WTC11 (cell line): ENCODE measurements around the gene DNAH14. TPM values are rescaled to one million over a fixed set of nuclear protein-coding genes. Genes with fewer than 3 reads are reported as not detected.

Experiments
- ATAC-seq: fragments of 200-7000 bp; cut with Tn5 transposase; 2 replicates; pipeline ENCODE4 v1.10.0; 2021; ENCODE audit warnings: mild to moderate bottlenecking, moderate library complexity
- CTCF ChIA-PET: fragments of 300-600 bp; sonication (Branson Sonifier 250); formaldehyde crosslinking; loops from one replicate; lab custom pipeline; 2021; ENCODE audit warnings: antibody characterized with exemption; lab: Charles Lee
- POLR2A ChIA-PET: fragments of 350-600 bp; sonication (Branson Sonifier 250); formaldehyde crosslinking; loops from one replicate; lab custom pipeline; 2021; ENCODE audit warnings: antibody characterized with exemption; lab: Charles Lee
- DNase-seq: peaks from one replicate; pipeline ENCODE4 v3.0.0; 2021; ENCODE audit warnings: low spot score
- H3K27ac Mint-ChIP-seq: 2 replicates; pipeline ENCODE4 v1.8.0; 2021; ENCODE audit warnings: mixed read lengths
- H3K27me3 Mint-ChIP-seq: 2 replicates; pipeline ENCODE4 v1.8.0; 2021; ENCODE audit warnings: low read depth, mild to moderate bottlenecking, moderate library complexity, mixed read lengths
- H3K36me3 Mint-ChIP-seq: 2 replicates; pipeline ENCODE4 v1.8.0; 2021; ENCODE audit warnings: mixed read lengths
- H3K4me1 Mint-ChIP-seq: 2 replicates; pipeline ENCODE4 v1.8.0; 2022; ENCODE audit warnings: mixed read lengths
- H3K4me3 Mint-ChIP-seq: 2 replicates; pipeline ENCODE4 v1.8.0; 2021; ENCODE audit warnings: mild to moderate bottlenecking, moderate library complexity, mixed read lengths
- H3K9me3 Mint-ChIP-seq: 2 replicates; pipeline ENCODE4 v1.8.0; 2021; ENCODE audit warnings: mixed read lengths
- ARID4B ChIP-seq: sonication (generic); formaldehyde crosslinking; IDR thresholded peaks from 2 replicates; pipeline ENCODE4 v1.8.0; 2023; ENCODE audit warnings: missing genetic modification reagents, mild to moderate bottlenecking, borderline replicate concordance
- E2F4 ChIP-seq: sonication (generic); formaldehyde crosslinking; IDR thresholded peaks from 2 replicates; pipeline ENCODE4 v1.8.1; 2022; ENCODE audit warnings: low read depth, mild to moderate bottlenecking, moderate library complexity, missing genetic modification reagents, borderline replicate concordance
- ERG ChIP-seq: fragments of 250-450 bp; sonication (Bioruptor Pico); IDR thresholded peaks from 2 replicates; pipeline ENCODE4 v1.8.0; 2021; ENCODE audit warnings: mild to moderate bottlenecking
- ETV6 ChIP-seq: sonication (generic); formaldehyde crosslinking; IDR thresholded peaks from 2 replicates; pipeline ENCODE4 v1.8.1; 2022; ENCODE audit warnings: mild to moderate bottlenecking, missing genetic modification reagents
- FOXP1 ChIP-seq: sonication (generic); formaldehyde crosslinking; IDR thresholded peaks from 2 replicates; pipeline ENCODE4 v1.8.0; 2022; ENCODE audit warnings: missing genetic modification reagents, mild to moderate bottlenecking, moderate library complexity, borderline replicate concordance
- GABPB1 ChIP-seq: sonication (generic); formaldehyde crosslinking; IDR thresholded peaks from 2 replicates; pipeline ENCODE4 v1.8.1; 2023; ENCODE audit warnings: mild to moderate bottlenecking, missing genetic modification reagents
- KAT7 ChIP-seq: sonication (generic); formaldehyde crosslinking; IDR thresholded peaks from 2 replicates; pipeline ENCODE4 v1.8.1; 2023; ENCODE audit warnings: missing genetic modification reagents, mild to moderate bottlenecking, borderline replicate concordance
- PRDM15 ChIP-seq: sonication (generic); formaldehyde crosslinking; IDR thresholded peaks from 2 replicates; pipeline ENCODE4 v1.8.0; 2022; ENCODE audit warnings: missing genetic modification reagents
- PREB ChIP-seq: sonication (generic); formaldehyde crosslinking; IDR thresholded peaks from 2 replicates; pipeline ENCODE4 v1.8.1; 2022; ENCODE audit warnings: mild to moderate bottlenecking, missing genetic modification reagents, moderate library complexity, borderline replicate concordance
- USF1 ChIP-seq: sonication (generic); formaldehyde crosslinking; IDR thresholded peaks from 2 replicates; pipeline ENCODE4 v1.8.0; 2022; ENCODE audit warnings: mild to moderate bottlenecking, missing genetic modification reagents
- ZMAT4 ChIP-seq: fragments of 250-450 bp; sonication (Bioruptor Pico); IDR thresholded peaks from 2 replicates; pipeline ENCODE4 v1.9.0; 2021; ENCODE audit warnings: mild to moderate bottlenecking
- ZNF423 ChIP-seq: fragments of 250-450 bp; sonication (Bioruptor Pico); IDR thresholded peaks from 2 replicates; pipeline ENCODE4 v2.1.2; 2022; ENCODE audit warnings: mild to moderate bottlenecking, moderate library complexity
- ZNF512 ChIP-seq: sonication (generic); formaldehyde crosslinking; IDR thresholded peaks from 2 replicates; pipeline ENCODE4 v1.8.1; 2022; ENCODE audit warnings: missing genetic modification reagents, borderline replicate concordance
- total RNA-seq: library from RNA; stranded (reverse); gene quantifications from 3 replicates; pipeline ENCODE4 v1.2.3, GENCODE V29; 2021

The DNAH14 gene
- total RNA-seq, 1 experiment from 2014 or later = 34.1 TPM

- ChIA-PET POLR2A (no interaction called here), CTCF (no interaction called here)
- no peak overlapping the region for H3K4me3 Mint-ChIP-seq
- DNase-seq (no peak), ATAC-seq (no peak)
- TF ChIP-seq E2F4 (CRISPR knock-in tag) = no peak
- TF ChIP-seq PRDM15 (CRISPR knock-in tag) = no peak
- no peak for TF ChIP-seq ZNF423 (CRISPR knock-in tag)
- no peak for TF ChIP-seq USF1
- no peak for TF ChIP-seq FOXP1 (CRISPR knock-in tag)
- TF ChIP-seq ERG = no peak
- peaks cover 8% of the 10 kb centered on the region for H3K9me3 Mint-ChIP-seq
- H3K27ac Mint-ChIP-seq = no peak overlapping the region
- no peaks in the 10 kb centered on the region for H3K4me1 Mint-ChIP-seq
- H3K36me3 Mint-ChIP-seq = 0 out of 2 replicates have a peak, but pooled peaks cover under 1% of the 10 kb centered on the region
- H3K27me3 Mint-ChIP-seq = peaks cover 6% of the 10 kb centered on the region; the same call in 1 of the 2 replicates
These were observed 183.8 kb downstream of the DNAH14 start for GRCh38 chr1:225113265-225113664.

GRCh38 chr1:225114354-225114990 lies 185.0 kb downstream of the DNAH14 start:
- DNase-seq (no peak), ATAC-seq (no peak)
- TF ChIP-seq ZNF512 (no peak), ARID4B (CRISPR knock-in tag) (no peak), ETV6 (CRISPR knock-in tag) (no peak), KAT7 (CRISPR knock-in tag) (no peak), ZMAT4 (no peak), PREB (no peak), GABPB1 (CRISPR knock-in tag) (peak; percentile 79)
- POLR2A ChIA-PET = no interaction called here
- H3K27me3 Mint-ChIP-seq = no peaks in the 10 kb centered on the region
- H3K4me1 Mint-ChIP-seq = peaks cover 2% of the 10 kb centered on the region
- H3K36me3 Mint-ChIP-seq = no peaks in the 10 kb centered on the region
- H3K4me3 Mint-ChIP-seq = no peak overlapping the region
- CTCF ChIA-PET = no interaction called here
- H3K9me3 Mint-ChIP-seq = no peaks in the 10 kb centered on the region
- H3K27ac Mint-ChIP-seq = no peak overlapping the region
